Mesendoderm (in vitro differentiated cells): Measurements from ENCODE around the gene PREX1.
A peak's percentile ranks its signal among the peaks of the same experiment; 100 is the strongest.

ENCODE experiments used
- DNase-seq: peaks from one replicate; pipeline ENCODE4 v3.0.0; 2013
- H2AK5ac ChIP-seq: 2 replicates; pipeline ENCODE4 v1.6.1; 2013; ENCODE audit warnings: low read length, inconsistent platforms
- H2BK120ac ChIP-seq: 2 replicates; pipeline ENCODE4 v1.6.1; 2013; ENCODE audit warnings: low read depth, mild to moderate bottlenecking, low read length, moderate library complexity, mixed read lengths
- H2BK15ac ChIP-seq: replicated peaks from 2 replicates; pipeline ENCODE4 v1.6.1; 2013; ENCODE audit warnings: low read depth, mild to moderate bottlenecking, moderate library complexity
- H2BK5ac ChIP-seq: 2 replicates; pipeline ENCODE4 v1.6.1; 2013; ENCODE audit warnings: low read length, inconsistent platforms
- H3K18ac ChIP-seq: 2 replicates; pipeline ENCODE4 v1.6.1; 2013; ENCODE audit warnings: mild to moderate bottlenecking, low read length, mixed read lengths
- H3K23ac ChIP-seq: one replicate; pipeline ENCODE4 v1.6.1; 2013; ENCODE audit warnings: low read length
- H3K27ac ChIP-seq: 2 replicates; pipeline ENCODE4 v1.5.1; 2013; ENCODE audit warnings: low read depth, mild to moderate bottlenecking, inconsistent platforms, low read length, moderate library complexity
- H3K27me3 ChIP-seq: 2 replicates; pipeline ENCODE4 v1.6.1; 2013; ENCODE audit warnings: low read length, control low read depth, mild to moderate bottlenecking, inconsistent platforms; ENCODE audit not compliant: insufficient read depth, poor library complexity
- H3K36me3 ChIP-seq: 2 replicates; pipeline ENCODE4 v1.6.1; 2013; ENCODE audit warnings: low read length, inconsistent platforms; ENCODE audit not compliant: control insufficient read depth, insufficient read depth
- H3K4ac ChIP-seq: one replicate; pipeline ENCODE4 v1.6.1; 2013; ENCODE audit warnings: low read depth, mild to moderate bottlenecking, low read length, moderate library complexity
- H3K4me1 ChIP-seq: 2 replicates; pipeline ENCODE4 v1.6.1; 2013; ENCODE audit warnings: low read depth, low read length, inconsistent platforms; ENCODE audit not compliant: control insufficient read depth
- H3K4me2 ChIP-seq: 2 replicates; pipeline ENCODE4 v1.6.1; 2013; ENCODE audit warnings: low read length
- H3K4me3 ChIP-seq: 2 replicates; pipeline ENCODE4 v1.5.1; 2013; ENCODE audit warnings: mild to moderate bottlenecking, low read length
- H3K56ac ChIP-seq: one replicate; pipeline ENCODE4 v1.6.1; 2013; ENCODE audit warnings: low read length
- H3K79me1 ChIP-seq: 2 replicates; pipeline ENCODE4 v1.6.1; 2013; ENCODE audit warnings: low read length, inconsistent platforms
- H3K79me2 ChIP-seq: 2 replicates; pipeline ENCODE4 v1.6.1; 2013; ENCODE audit warnings: mild to moderate bottlenecking, low read length; ENCODE audit not compliant: control insufficient read depth, insufficient read depth
- H3K9ac ChIP-seq: 2 replicates; pipeline ENCODE4 v1.6.1; 2013; ENCODE audit warnings: low read length, inconsistent platforms
- H4K5ac ChIP-seq: one replicate; pipeline ENCODE4 v1.6.1; 2013; ENCODE audit warnings: low read length
- H4K8ac ChIP-seq: one replicate; pipeline ENCODE4 v1.6.1; 2013; ENCODE audit warnings: low read depth, mild to moderate bottlenecking, control low read depth, low read length, moderate library complexity
- WGBS: extraction: QIAGEN DNeasy Blood & Tissue Kit; methylation state at CpG from one replicate; pipeline ENCODE4 v1.1.7; 2013; ENCODE audit warnings: low lambda C conversion rate, missing lambda C conversion rate; ENCODE audit not compliant: insufficient coverage; ENCODE audit errors: extremely low coverage; 5-methylcytosine and 5-hydroxymethylcytosine counted together

Gene PREX1

GRCh38 chr20:48766961-48767960 is 60.5 kb downstream of the PREX1 start:
- peaks cover 37% of the 10 kb centered on the region for H3K79me2 ChIP-seq
- peaks cover 8% of the 10 kb centered on the region for H3K4me1 ChIP-seq
- no peak overlapping the region for H2AK5ac ChIP-seq
- no peak overlapping the region for H4K8ac ChIP-seq
- peak overlapping the region; percentile 15 for H3K56ac ChIP-seq
- H3K36me3 ChIP-seq = no peaks in the 10 kb centered on the region
- H2BK5ac ChIP-seq = no peak overlapping the region
- no peak overlapping the region for H3K23ac ChIP-seq
- no peak overlapping the region for H3K4me3 ChIP-seq
- no peak overlapping the region for H3K18ac ChIP-seq
- H3K27me3 ChIP-seq = no peaks in the 10 kb centered on the region
- H3K9ac ChIP-seq = no peak overlapping the region
- peaks cover 57% of the 10 kb centered on the region for H3K79me1 ChIP-seq
- H2BK15ac ChIP-seq = no peak overlapping the region
- no peak overlapping the region for H3K4ac ChIP-seq
- H2BK120ac ChIP-seq = no peak overlapping the region
- WGBS = no CpG with 5 or more reads among the region's 27 CpGs
- H4K5ac ChIP-seq = no peak overlapping the region
- no peak overlapping the region for H3K27ac ChIP-seq
- no peak for DNase-seq
- H3K4me2 ChIP-seq = no peak overlapping the region

- Histone ChIP-seq H4K8ac (no peak overlapping the region), H3K18ac (no peak overlapping the region), H3K56ac (no peak overlapping the region), H3K9ac (no peak overlapping the region), H3K79me1 (peaks cover 59% of the 10 kb centered on the region), H3K4me1 (peaks cover 8% of the 10 kb centered on the region), H4K5ac (no peak overlapping the region), H3K4me2 (no peak overlapping the region), H2BK5ac (no peak overlapping the region), H3K23ac (no peak overlapping the region), H3K4ac (no peak overlapping the region), H2BK15ac (no peak overlapping the region), H3K36me3 (no peaks in the 10 kb centered on the region), H3K27ac (no peak overlapping the region), H2AK5ac (no peak overlapping the region), H3K27me3 (no peaks in the 10 kb centered on the region), H3K79me2 (peaks cover 44% of the 10 kb centered on the region), H3K4me3 (no peak overlapping the region), H2BK120ac (no peak overlapping the region)
- no peak for DNase-seq
- WGBS = no CpG with 5 or more reads among the region's 7 CpGs
Measured at GRCh38 chr20:48766205-48766604, 61.6 kb downstream of the PREX1 start.

DNA sequence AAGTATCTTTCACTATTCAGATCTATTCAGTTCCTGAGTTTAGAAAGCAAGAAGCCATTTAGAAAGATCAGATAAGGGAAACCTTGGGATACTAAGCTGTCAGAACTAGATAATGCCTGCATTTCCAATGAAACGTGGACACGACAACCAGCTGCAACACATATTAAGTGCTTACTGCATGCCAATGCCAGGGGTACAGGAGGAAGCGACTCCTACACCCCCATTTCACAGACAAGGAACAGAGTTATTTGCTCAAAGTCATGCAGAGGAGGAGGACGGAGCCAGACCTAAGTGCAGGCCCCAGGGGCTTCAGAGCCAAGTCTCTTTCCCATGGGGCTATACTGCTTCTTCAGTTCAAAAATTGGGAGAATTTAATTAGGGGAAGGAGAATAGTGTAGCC is 62.4 kb downstream of the PREX1 start:
- Histone ChIP-seq H2BK120ac (no peak overlapping the region), H3K56ac (no peak overlapping the region), H3K9ac (no peak overlapping the region), H3K4ac (no peak overlapping the region), H3K36me3 (no peaks in the 10 kb centered on the region), H4K8ac (no peak overlapping the region), H3K4me3 (no peak overlapping the region), H3K27ac (no peak overlapping the region), H3K79me2 (peaks cover 49% of the 10 kb centered on the region), H3K4me2 (no peak overlapping the region), H3K27me3 (no peaks in the 10 kb centered on the region), H2BK15ac (no peak overlapping the region), H2BK5ac (no peak overlapping the region), H2AK5ac (no peak overlapping the region), H4K5ac (no peak overlapping the region), H3K79me1 (peaks cover 62% of the 10 kb centered on the region), H3K4me1 (peaks cover 8% of the 10 kb centered on the region), H3K18ac (no peak overlapping the region), H3K23ac (no peak overlapping the region)
- no CpG with 5 or more reads among the region's 4 CpGs for WGBS
- DNase-seq = no peak

GRCh38 chr20:48763216-48763914 is 64.4 kb downstream of the PREX1 start:
- peak overlapping the region; percentile 9 for H3K27ac ChIP-seq
- no peaks in the 10 kb centered on the region for H3K27me3 ChIP-seq
- no peak overlapping the region for H3K18ac ChIP-seq
- peaks cover 66% of the 10 kb centered on the region for H3K79me1 ChIP-seq
- H3K79me2 ChIP-seq = peaks cover 50% of the 10 kb centered on the region
- H2BK15ac ChIP-seq = no peak overlapping the region
- H4K5ac ChIP-seq = no peak overlapping the region
- no CpG with 5 or more reads among the region's 13 CpGs for WGBS
- H3K4me2 ChIP-seq = no peak overlapping the region
- H2BK5ac ChIP-seq = no peak overlapping the region
- H3K23ac ChIP-seq = peak overlapping the region; percentile 89
- H3K36me3 ChIP-seq = no peaks in the 10 kb centered on the region
- peak overlapping the region; percentile 29 for H3K9ac ChIP-seq
- peaks cover 3% of the 10 kb centered on the region for H3K4me1 ChIP-seq
- H2AK5ac ChIP-seq = no peak overlapping the region
- H3K4ac ChIP-seq = no peak overlapping the region
- DNase-seq = peak; percentile 40
- no peak overlapping the region for H3K4me3 ChIP-seq
- H3K56ac ChIP-seq = peak overlapping the region; percentile 56
- H2BK120ac ChIP-seq = no peak overlapping the region
- H4K8ac ChIP-seq = no peak overlapping the region

- Histone ChIP-seq H3K27ac (no peak overlapping the region), H3K56ac (no peak overlapping the region), H2AK5ac (no peak overlapping the region), H3K79me1 (peaks cover 64% of the 10 kb centered on the region), H3K23ac (no peak overlapping the region), H2BK5ac (no peak overlapping the region), H3K4me1 (peaks cover 3% of the 10 kb centered on the region), H3K9ac (no peak overlapping the region), H3K18ac (no peak overlapping the region), H3K4me2 (no peak overlapping the region), H4K5ac (no peak overlapping the region), H3K4me3 (no peak overlapping the region), H3K4ac (no peak overlapping the region), H4K8ac (no peak overlapping the region), H3K27me3 (no peaks in the 10 kb centered on the region), H2BK15ac (no peak overlapping the region), H3K79me2 (peaks cover 45% of the 10 kb centered on the region), H3K36me3 (no peaks in the 10 kb centered on the region), H2BK120ac (no peak overlapping the region)
- WGBS = no CpG with 5 or more reads among the region's 3 CpGs
- peak; percentile 32 for DNase-seq
Measured at GRCh38 chr20:48761874-48762273, 65.9 kb downstream of the PREX1 start.
